GM21529 (cell line): Measurements from ENCODE around the gene SURF1.

ENCODE experiments used
- ATAC-seq: cut with Tn5 transposase; IDR thresholded peaks from one replicate; pipeline ENCODE4 v1.9.1; 2021; ENCODE audit not compliant: unreplicated experiment

Gene SURF1

DNA sequence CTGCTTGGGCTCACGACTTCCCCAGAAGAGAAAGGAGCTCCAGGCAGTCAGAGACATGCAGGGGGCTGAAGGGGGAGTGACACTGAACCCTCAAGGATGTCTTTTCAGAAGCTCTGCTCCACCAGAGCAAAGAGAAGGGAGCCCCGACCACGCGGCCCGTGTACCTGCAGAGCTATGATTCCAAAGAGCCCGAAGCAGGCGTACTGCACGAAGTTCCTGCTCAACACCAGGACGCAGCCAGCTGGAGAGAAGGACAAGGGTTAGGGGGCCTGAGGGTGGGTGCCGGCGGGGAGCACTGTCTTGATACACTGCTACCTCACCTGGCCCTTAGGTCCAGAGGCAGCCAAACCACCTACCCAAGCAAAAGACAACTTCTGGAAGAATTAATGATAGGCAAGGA, 10.1 kb upstream of the SURF1 start:
- no peak for ATAC-seq

DNA sequence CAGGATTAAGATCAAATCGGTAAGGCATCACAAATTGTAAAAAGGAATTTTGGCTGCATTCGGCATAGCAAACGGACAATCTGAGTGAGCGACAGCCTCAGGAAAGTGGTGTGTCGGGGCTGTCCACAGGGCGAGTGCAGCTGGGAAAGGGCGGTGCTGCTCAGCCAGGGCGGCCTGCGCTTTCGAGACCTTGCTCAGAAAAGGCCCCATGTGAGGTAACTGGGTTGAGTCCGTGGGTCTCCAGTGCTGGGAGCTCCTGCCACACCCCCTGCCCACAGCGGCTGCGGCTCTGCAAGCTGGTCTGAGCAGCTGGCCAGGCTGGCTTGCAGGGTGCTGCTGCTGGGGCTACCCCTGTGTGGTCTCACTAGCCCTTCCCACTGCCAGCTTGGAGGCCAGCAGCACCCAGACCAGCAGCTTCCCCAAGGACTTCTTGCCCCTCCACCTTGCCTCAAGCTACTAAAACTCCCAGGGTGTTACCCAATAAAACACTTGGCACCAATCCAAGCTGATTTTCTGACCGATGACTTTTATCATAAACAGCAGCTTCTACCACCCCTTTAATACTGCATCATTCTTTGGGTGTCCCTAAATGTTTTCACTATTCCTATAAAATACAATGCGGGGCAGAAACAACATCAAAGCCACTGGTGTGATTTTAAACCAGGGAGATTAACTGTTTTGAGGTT, 6.2 kb upstream of the SURF1 start:
- no peak for ATAC-seq

DNA sequence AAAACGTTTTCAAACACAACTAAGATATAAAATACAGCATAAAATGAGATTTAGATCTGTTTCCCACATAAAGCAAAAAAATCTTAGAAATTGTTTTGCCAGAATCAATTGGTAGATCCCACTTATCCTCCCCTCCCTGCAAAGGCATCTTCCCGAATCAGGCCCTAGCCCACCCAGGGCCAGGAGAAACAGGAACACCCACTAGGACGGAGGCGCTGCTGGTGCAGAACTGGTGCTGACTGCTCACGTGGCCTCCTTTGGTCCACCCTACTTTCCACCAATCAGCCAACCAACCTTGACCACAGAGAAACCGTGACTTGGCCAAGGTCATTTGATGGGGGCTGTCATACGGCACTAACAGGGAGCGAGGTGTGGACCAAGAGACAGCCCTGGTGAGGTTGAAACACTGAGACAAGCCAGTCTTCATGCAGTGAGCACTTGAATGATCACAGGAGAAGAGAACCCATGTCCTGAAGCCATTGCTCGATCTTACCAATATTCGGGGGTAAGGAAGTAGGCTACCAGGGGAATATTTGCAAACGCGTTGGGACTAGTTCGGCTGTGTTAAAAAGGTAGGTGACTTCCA, 5.3 kb upstream of the SURF1 start:
- ATAC-seq, result no peak

- no peak for ATAC-seq
Observed at GRCh38 chr9:133360400-133361393, 4.4 kb upstream of the SURF1 start.

GRCh38 chr9:133359399-133360175, 3.3 kb upstream of the SURF1 start:
- no peak for ATAC-seq

DNA sequence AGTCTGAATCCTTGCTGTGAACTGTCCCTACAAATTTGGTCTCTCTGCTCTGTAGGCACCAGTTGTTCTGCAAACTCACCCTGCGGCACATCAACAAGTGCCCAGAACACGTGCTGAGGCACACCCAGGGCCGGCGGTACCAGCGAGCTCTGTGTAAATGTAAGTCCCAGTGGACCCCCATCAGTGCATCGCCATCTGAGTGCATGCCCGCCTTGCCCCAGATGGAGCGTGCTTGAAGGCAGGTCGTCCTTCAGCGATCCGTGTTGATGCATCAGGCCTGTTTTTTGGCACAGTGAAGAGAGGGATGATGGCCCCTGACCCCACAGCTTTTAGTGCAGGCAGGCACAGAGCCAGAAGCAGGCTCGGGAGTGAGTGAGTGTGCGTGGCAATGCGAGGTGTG, 1.4 kb upstream of the SURF1 start:
- ATAC-seq, result no peak

- peak; percentile 12 for ATAC-seq
Observed at GRCh38 chr9:133355881-133356357, 368 bp downstream of the SURF1 start.

DNA sequence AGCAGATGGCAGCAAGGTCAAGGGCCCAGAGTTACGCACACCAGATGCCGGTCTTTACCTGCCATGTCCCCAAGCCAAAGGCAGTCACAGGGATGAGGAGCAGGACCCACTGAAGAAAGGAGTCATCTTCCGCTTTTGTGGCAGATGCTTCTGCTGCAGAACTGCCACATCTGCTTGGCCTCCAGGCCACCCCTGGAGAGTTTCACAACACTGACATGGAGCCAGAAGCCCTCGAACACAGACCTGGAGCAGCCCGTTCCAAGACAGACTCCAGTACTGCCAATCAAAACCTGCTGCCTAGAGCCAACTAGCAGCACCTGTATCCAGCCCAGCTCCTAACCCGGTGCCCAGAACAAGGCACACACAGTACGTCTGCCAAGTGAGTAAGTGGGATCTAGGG, 1.5 kb downstream of the SURF1 start:
- no peak for ATAC-seq

GRCh38 chr9:133353548-133353947, 2.7 kb downstream of the SURF1 start:
- no peak for ATAC-seq

GRCh38 chr9:133352635-133353340, 3.5 kb downstream of the SURF1 start:
- no peak for ATAC-seq

GRCh38 chr9:133351908-133352634, 4.2 kb downstream of the SURF1 start:
- ATAC-seq, result no peak

DNA sequence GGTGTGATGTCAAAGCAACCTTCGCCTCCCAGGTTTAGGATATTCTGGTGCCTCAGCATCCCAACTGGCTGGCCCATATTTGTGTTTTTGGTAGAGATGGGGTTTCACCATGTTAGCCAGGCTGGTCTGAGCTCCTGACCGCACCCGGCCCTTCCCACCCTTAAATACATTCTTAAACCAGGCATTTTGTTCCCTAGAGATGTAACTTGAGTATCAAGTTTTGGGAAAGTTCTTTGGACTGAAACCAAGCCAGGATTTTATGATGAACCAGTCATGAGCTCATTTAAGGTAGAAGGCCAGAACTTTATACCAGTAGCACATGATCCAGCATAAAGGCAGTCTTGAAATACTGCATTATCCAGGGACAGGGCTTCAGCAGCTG, 4.8 kb downstream of the SURF1 start:
- no peak for ATAC-seq

- no peak for ATAC-seq
Observed at GRCh38 chr9:133349965-133350616, 6.2 kb downstream of the SURF1 start.

DNA sequence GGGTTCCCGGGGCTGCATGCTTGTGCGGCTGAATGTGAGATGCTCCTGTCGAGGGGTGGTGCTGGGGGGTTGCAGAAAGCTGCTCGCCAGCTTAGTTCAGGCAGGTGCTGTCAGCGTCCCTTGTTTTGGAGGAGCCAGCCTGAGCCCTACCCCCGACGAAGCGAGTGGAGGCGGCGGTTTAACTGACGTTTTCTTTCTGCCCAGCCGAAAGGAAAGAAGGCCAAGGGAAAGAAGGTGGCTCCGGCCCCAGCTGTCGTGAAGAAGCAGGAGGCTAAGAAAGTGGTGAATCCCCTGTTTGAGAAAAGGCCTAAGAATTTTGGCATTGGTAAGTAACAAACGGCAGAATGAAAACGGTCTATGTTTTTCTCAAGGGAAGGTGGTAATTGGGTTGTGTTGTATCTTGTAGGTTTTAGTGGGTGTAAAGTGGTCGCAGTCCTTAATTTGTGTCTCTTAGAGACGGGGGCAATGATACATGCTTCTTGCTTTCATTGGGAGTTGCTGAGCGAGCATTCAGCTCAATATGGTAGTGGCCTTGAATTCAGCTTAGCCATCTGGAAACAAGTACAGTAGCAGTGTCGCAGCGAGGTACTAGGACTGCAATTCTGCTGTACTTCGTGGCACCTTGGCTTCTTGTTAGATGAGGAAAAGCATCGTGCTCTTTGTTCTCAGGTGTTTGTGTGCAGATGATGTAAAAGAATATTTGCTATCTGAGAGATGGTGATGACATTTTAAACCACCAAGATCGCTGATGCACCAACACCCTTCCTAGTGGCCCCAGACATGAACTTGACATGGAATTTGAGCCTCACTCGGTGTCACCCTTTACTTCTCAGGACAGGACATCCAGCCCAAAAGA, 7.3 kb downstream of the SURF1 start:
- ATAC-seq, result no peak

- ATAC-seq, result peak; percentile 73
Observed at GRCh38 chr9:133347985-133348717, 8.1 kb downstream of the SURF1 start, which contains the start of the genes MED22 and RPL7A. MED22 (minus strand) TSS chr9:133348131; CDS start chr9:133346662, 1,469 bp downstream. RPL7A (plus strand) TSS chr9:133348218; CDS start chr9:133348244, 26 bp downstream.

- ATAC-seq, result peak; percentile 19
Observed at GRCh38 chr9:133347515-133347984, 8.7 kb downstream of the SURF1 start.
